Left lung (tissue), 10 donors: ENCODE measurements around the gene NADK. TPM values are rescaled to one million over a fixed set of nuclear protein-coding genes. Genes with fewer than 3 reads are reported as not detected.
"Not testable (repeated sequence)": the region's sequence is repeated elsewhere in the genome, so short reads cannot be mapped to it uniquely, and the experiment has no call there.

Experiments
- ATAC-seq: fragments of 200-7000 bp; cut with Tn5 transposase; one replicate; pipeline ENCODE4 v1.9.1; 2020; ENCODE audit warnings: moderate library complexity
- DNase-seq, 4 donors: peaks; one replicate each; pipeline ENCODE4 v3.0.0-alpha.2; 2013 to 2020
- H3K27ac ChIP-seq, 2 donors: fragments of 200-600 bp; sonication (generic) in 1 of 2; one replicate each; pipeline versions ENCODE4 v1.5.0 to v1.8.0; 2020 to 2021
- H3K27me3 ChIP-seq, 2 donors: fragments of 200-600 bp; sonication (generic) in 1 of 2; one replicate each; pipeline versions ENCODE4 v1.5.0 to v1.8.0; 2020 to 2021
- H3K36me3 ChIP-seq, 2 donors: fragments of 200-600 bp; sonication (generic) in 1 of 2; one replicate each; pipeline versions ENCODE4 v1.5.0 to v1.8.0; 2020 to 2021
- H3K4me1 ChIP-seq, 2 donors: fragments of 200-600 bp; one replicate each; pipeline ENCODE4 v1.8.0; 2021
- H3K4me3 ChIP-seq, 2 donors: fragments of 200-600 bp; sonication (generic) in 1 of 2; one replicate each; pipeline versions ENCODE4 v1.5.0 to v1.8.0; 2020 to 2021; ENCODE audit warnings: mild to moderate bottlenecking in 1 of 2
- H3K9me3 ChIP-seq, 2 donors: fragments of 200-600 bp; sonication (generic) in 1 of 2; one replicate each; pipeline versions ENCODE4 v1.5.0 to v1.8.0; 2020 to 2021
- CTCF ChIP-seq, 2 donors: fragments of 200-600 bp; sonication (generic) in 1 of 2; IDR thresholded peaks; one replicate each; pipeline versions ENCODE4 v1.5.0 to v1.8.0; 2021; ENCODE audit warnings: antibody characterized with exemption in 2 of 2
- intact Hi-C, 2 donors: fragments of 100-400 bp; cut with DNase I; formaldehyde crosslinking; loops; one replicate each; pipeline versions ENCODE4 v1.11.2 to v1.14.2; 2022
- polyA plus RNA-seq, 6 donors: library from polyadenylated mRNA; unstranded; fragments of 120-200 nt; gene quantifications; one replicate each; pipeline ENCODE4 v1.2.1, GENCODE V29; 2013; ENCODE audit not compliant: insufficient read length in 6 of 6
- total RNA-seq, 2 donors: library from RNA; stranded (reverse); fragmentation: NEBNext Ultra II Directional; extraction: Animal tissue kit (Norgen Biotek cat#: 25700); gene quantifications; one replicate each; pipeline ENCODE4 v1.2.1, GENCODE V29; 2021
- donor health status: DM: no; HTN: yes; CAD: no.
- donor health status: DM: no; HTN: no; CAD: no.

Gene NADK
- total and polyA plus RNA-seq, 8 donors: 37.2 to 126 (median 45.6) TPM

- Histone ChIP-seq H3K4me3 (peak within 1 kb of the TSS; percentile 17 to 57), H3K27ac (peak within 1 kb of the TSS; percentile 39 to 95), H3K36me3 (peaks cover 0 to 24% of the 10 kb centered on the region in 2 donors)
- DNase-seq: peak; percentile 97 to 100 (median 98)
- H3K9me3 ChIP-seq, H3K27me3 ChIP-seq, H3K4me1 ChIP-seq, intact Hi-C loops: not testable (repeated sequence)
- peak; percentile 11 to 50 for TF ChIP-seq CTCF (IDR thresholded peaks at IDR 0.05)
- peak; percentile 97 for ATAC-seq
Measured at GRCh38 chr1:1724035-1724864, 54.0 kb downstream of the NADK start, which contains the start of gene CDK11A. CDK11A (minus strand) TSS chr1:1724357; CDS start chr1:1722818, 1,539 bp downstream.

- DNase-seq (no peak), ATAC-seq (no peak)
- H3K9me3 ChIP-seq: no peaks in the 10 kb centered on the region
- TF ChIP-seq CTCF (IDR thresholded peaks at IDR 0.05): no peak
- peaks cover 0 to 44% of the 10 kb centered on the region in 2 donors for H3K36me3 ChIP-seq
- H3K4me3 ChIP-seq: no peak overlapping the region
- intact Hi-C loops: no loop called here
- H3K27ac ChIP-seq: no peak overlapping the region
- H3K4me1 ChIP-seq: no peaks in the 10 kb centered on the region
- no peaks in the 10 kb centered on the region for H3K27me3 ChIP-seq
Measured at GRCh38 chr1:1721201-1721600, 57.1 kb downstream of the NADK start.

GRCh38 chr1:1715109-1715883 lies 63.0 kb downstream of the NADK start:
- H3K27me3 ChIP-seq, ATAC-seq, H3K27ac ChIP-seq, DNase-seq, H3K9me3 ChIP-seq, intact Hi-C loops, H3K4me3 ChIP-seq, H3K4me1 ChIP-seq: not testable (repeated sequence)
- H3K36me3 ChIP-seq: peaks cover 0 to 42% of the 10 kb centered on the region in 2 donors

GRCh38 chr1:1707897-1708296 lies 70.4 kb downstream of the NADK start:
- H3K4me3 ChIP-seq, H3K4me1 ChIP-seq, H3K9me3 ChIP-seq, intact Hi-C loops, DNase-seq, H3K27ac ChIP-seq, ATAC-seq, H3K27me3 ChIP-seq: not testable (repeated sequence)
- H3K36me3 ChIP-seq: peaks cover 0 to 34% of the 10 kb centered on the region in 2 donors

GRCh38 chr1:1707241-1707640 lies 71.0 kb downstream of the NADK start:
- H3K4me1 ChIP-seq, H3K9me3 ChIP-seq, H3K27ac ChIP-seq, H3K4me3 ChIP-seq, DNase-seq, intact Hi-C loops, H3K27me3 ChIP-seq, ATAC-seq: not testable (repeated sequence)
- H3K36me3 ChIP-seq: peaks cover 0 to 34% of the 10 kb centered on the region in 2 donors

GRCh38 chr1:1705623-1706022 lies 72.6 kb downstream of the NADK start:
- H3K4me1 ChIP-seq, H3K27me3 ChIP-seq, H3K27ac ChIP-seq, intact Hi-C loops, H3K9me3 ChIP-seq, DNase-seq, H3K4me3 ChIP-seq, ATAC-seq: not testable (repeated sequence)
- H3K36me3 ChIP-seq: peaks cover 0 to 31% of the 10 kb centered on the region in 2 donors

GRCh38 chr1:1704284-1704957 lies 73.8 kb downstream of the NADK start:
- H3K9me3 ChIP-seq, H3K27me3 ChIP-seq, H3K4me3 ChIP-seq, intact Hi-C loops, H3K4me1 ChIP-seq, ATAC-seq, H3K27ac ChIP-seq: not testable (repeated sequence)
- DNase-seq: peak in 1 of 4 donors; percentile 55
- H3K36me3 ChIP-seq: peaks cover 0 to 31% of the 10 kb centered on the region in 2 donors
